Adipose tissue (tissue), 3 donors: ENCODE measurements around the gene NUDCD2. TPM values are rescaled to one million over a fixed set of nuclear protein-coding genes. Genes with fewer than 3 reads are reported as not detected.
"Not testable (repeated sequence)": the region's sequence is repeated elsewhere in the genome, so short reads cannot be mapped to it uniquely, and the experiment has no call there.

ENCODE experiments used
- H3K27ac ChIP-seq: one replicate; pipeline ENCODE4 v1.5.1; 2013; ENCODE audit warnings: low read depth, low read length
- WGBS, 3 donors: extraction: QIAGEN DNeasy Blood & Tissue Kit; methylation state at CpG; one replicate each; pipeline ENCODE4 v1.1.7; 2013; 5-methylcytosine and 5-hydroxymethylcytosine counted together
- polyA plus RNA-seq, 3 donors: library from polyadenylated mRNA; stranded (reverse); fragments of 200-250 nt; gene quantifications; one replicate each; pipeline ENCODE4 v1.2.3, GENCODE V29; 2013
- donor health status: healthy with polysubstance abuse.
- donor health status: Bipolar disorder and iron deficiency.
- donor health status: healthy.

The NUDCD2 gene
- polyA plus RNA-seq, 3 donors = 4.4 to 10.9 (median 5.4) TPM

DNA sequence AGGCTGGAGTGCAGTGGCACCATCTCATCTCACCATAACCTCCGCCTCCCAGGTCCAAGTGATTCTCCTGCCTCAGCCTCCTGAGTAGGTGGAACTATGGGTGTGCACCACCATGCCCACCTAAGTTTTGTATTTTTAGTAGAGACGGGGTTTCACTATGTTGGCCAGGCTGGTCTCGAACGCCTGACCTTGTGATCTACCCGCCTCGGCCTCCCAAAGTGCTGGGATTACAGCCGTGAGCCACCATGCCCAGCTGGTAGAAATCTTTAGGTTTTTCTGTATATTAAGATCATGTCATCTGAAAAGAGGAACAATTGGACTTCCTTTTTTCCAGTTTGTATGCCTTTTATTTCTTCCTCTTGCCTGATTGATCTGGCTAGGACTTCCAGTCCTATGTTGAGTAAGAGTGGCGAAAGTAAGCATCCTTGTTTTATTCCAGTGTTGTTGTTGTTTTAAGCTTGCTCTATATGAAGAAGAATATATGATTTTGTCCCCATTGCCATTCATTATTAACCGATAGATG, 63.0 kb downstream of the NUDCD2 start:
- not testable (repeated sequence) for H3K27ac ChIP-seq
- 70 to 88% (median 79%) methylated on average over 9 of the region's 9 CpGs for WGBS, 3 donors

Other genes with a start within 250 kb of the NUDCD2 start
- 100 to 1,000 TPM in 1 of 3 donors, 10 to 100 TPM in 2; 48.9 to 124 (median 89.2) TPM for gene CCNG1, start 22.5 kb downstream of the NUDCD2 start, polyA plus RNA-seq
- gene HMMR, start 530 bp upstream of the NUDCD2 start, polyA plus RNA-seq = under 1 TPM in 2 of 3 donors, not detected in 1; 0.19 to 0.21 TPM
- gene MAT2B, start 45.5 kb upstream of the NUDCD2 start, polyA plus RNA-seq = 10 to 100 TPM; 16.9 to 45.0 (median 24.0) TPM